ENCODE data around the gene LEP.

- TF ChIP-seq TEAD4 (IDR thresholded peaks at IDR 0.05) (no peak), EP300 (IDR thresholded peaks at IDR 0.05; ENCODE audit: borderline replicate concordance) (no peak), TCF12 (IDR thresholded peaks at IDR 0.05; ENCODE audit: low read depth) (no peak), TAF1 (IDR thresholded peaks at IDR 0.05; ENCODE audit: low read depth) (no peak), CEBPB (IDR thresholded peaks at IDR 0.05) (no peak), NFIC (IDR thresholded peaks at IDR 0.05) (no peak), EGR1 (IDR thresholded peaks at IDR 0.05) (no peak), REST (IDR thresholded peaks at IDR 0.05; ENCODE audit: low read depth) (no peak), RAD21 (IDR thresholded peaks at IDR 0.05; ENCODE audit: low read depth) (no peak)
- TF ChIP-seq, protein P1, sequence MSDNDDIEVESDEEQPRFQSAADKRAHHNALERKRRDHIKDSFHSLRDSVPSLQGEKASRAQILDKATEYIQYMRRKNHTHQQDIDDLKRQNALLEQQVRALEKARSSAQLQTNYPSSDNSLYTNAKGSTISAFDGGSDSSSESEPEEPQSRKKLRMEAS (IDR thresholded peaks at IDR 0.05), result no peak
Measured at GRCh38 chr7:128231021-128231420, 10.1 kb upstream of the LEP start.

Data from Ishikawa (cell line).